IMR-90 (cell line): ENCODE data around the gene ADGRG6. TPM values are rescaled to one million over a fixed set of nuclear protein-coding genes. Genes with fewer than 3 reads are reported as not detected.

Experiments used
- ATAC-seq: fragments of 200-7000 bp; cut with Tn5 transposase; 2 replicates; pipeline ENCODE4 v1.9.1; 2020; ENCODE audit warnings: low read depth, mild to moderate bottlenecking, moderate library complexity
- BruUV-seq: library from RNA; stranded (reverse); fragments of 400-500 nt; replicated peaks from 2 replicates; lab custom pipeline; 2021; lab: Mats Ljungman, UMichigan
- CTCF ChIA-PET: fragments of 300-600 bp; formaldehyde crosslinking; extraction: SDS; loops from one replicate; lab custom pipeline; 2021; ENCODE audit warnings: antibody characterized with exemption; lab: Yijun Ruan, JAX
- POLR2A ChIA-PET: fragments of 300-600 bp; sonication (Branson Sonifier 250); formaldehyde crosslinking; loops from one replicate; lab custom pipeline; 2022; ENCODE audit warnings: antibody characterized with exemption; ENCODE audit not compliant: unreplicated experiment; lab: Charles Lee
- DNase-seq: peaks from one replicate; pipeline ENCODE4 v3.0.0; 2013
- H2AFZ ChIP-seq: replicated peaks from 2 replicates; pipeline ENCODE3; 2013; ENCODE audit warnings: low read length, mild to moderate bottlenecking; ENCODE audit not compliant: poor library complexity
- H2AK5ac ChIP-seq: 2 replicates; pipeline ENCODE4 v1.6.1; 2013; ENCODE audit warnings: low read depth, low read length, inconsistent platforms
- H2AK9ac ChIP-seq: replicated peaks from 2 replicates; pipeline ENCODE3; 2013; ENCODE audit warnings: mild to moderate bottlenecking, low read depth, low read length, moderate library complexity; ENCODE audit not compliant: poor library complexity
- H2BK120ac ChIP-seq: 2 replicates; pipeline ENCODE4 v1.6.1; 2013; ENCODE audit warnings: low read depth, low read length, inconsistent platforms
- H2BK15ac ChIP-seq: 3 replicates; pipeline ENCODE4 v1.6.1; 2013; ENCODE audit warnings: low read depth, low read length, inconsistent platforms
- H2BK20ac ChIP-seq: 2 replicates; pipeline ENCODE4 v1.6.1; 2013; ENCODE audit warnings: low read depth, mild to moderate bottlenecking, inconsistent platforms, low read length, moderate library complexity
- H2BK5ac ChIP-seq: 2 replicates; pipeline ENCODE4 v1.6.1; 2013; ENCODE audit warnings: mild to moderate bottlenecking, low read depth, low read length, inconsistent platforms; ENCODE audit not compliant: poor library complexity, severe bottlenecking
- H3K14ac ChIP-seq: replicated peaks from 2 replicates; pipeline ENCODE4 v1.6.1; 2013; ENCODE audit warnings: low read depth, low read length, inconsistent platforms
- H3K18ac ChIP-seq: 2 replicates; pipeline ENCODE4 v1.6.1; 2013; ENCODE audit warnings: low read depth, low read length, control low read depth
- H3K23ac ChIP-seq: 2 replicates; pipeline ENCODE4 v1.6.1; 2013; ENCODE audit warnings: low read depth, low read length, inconsistent platforms
- H3K27ac ChIP-seq: 2 replicates; pipeline ENCODE4 v1.5.1; 2013; ENCODE audit warnings: mild to moderate bottlenecking, control low read depth, low read length; ENCODE audit not compliant: insufficient read depth
- H3K27me3 ChIP-seq: 2 replicates; pipeline ENCODE4 v1.6.1; 2013; ENCODE audit warnings: low read length; ENCODE audit not compliant: control insufficient read depth, insufficient read depth
- H3K36me3 ChIP-seq: 2 replicates; pipeline ENCODE4 v1.6.1; 2013; ENCODE audit warnings: low read length, mixed read lengths; ENCODE audit not compliant: control insufficient read depth, insufficient read depth
- H3K4ac ChIP-seq: 2 replicates; pipeline ENCODE4 v1.6.1; 2013; ENCODE audit warnings: low read depth, low read length, inconsistent platforms
- H3K4me1 ChIP-seq: 2 replicates; pipeline ENCODE4 v1.6.1; 2013; ENCODE audit warnings: low read length, mixed read lengths; ENCODE audit not compliant: control insufficient read depth, insufficient read depth
- H3K4me2 ChIP-seq: 2 replicates; pipeline ENCODE4 v1.6.1; 2013; ENCODE audit warnings: low read depth, mild to moderate bottlenecking, control low read depth, low read length, moderate library complexity
- H3K4me3 ChIP-seq: 2 replicates; pipeline ENCODE4 v1.5.1; 2013; ENCODE audit warnings: low read depth, mild to moderate bottlenecking, control low read depth, low read length, moderate library complexity; ENCODE audit not compliant: insufficient read depth
- H3K56ac ChIP-seq: 2 replicates; pipeline ENCODE4 v1.6.1; 2013; ENCODE audit warnings: low read length, inconsistent platforms; ENCODE audit not compliant: insufficient read depth; ENCODE audit errors: extremely low read depth
- H3K79me1 ChIP-seq, 2 experiments: 2 replicates each; pipeline ENCODE4 v1.6.1; 2013; ENCODE audit warnings: low read length in 2 of 2, inconsistent platforms in 1 of 2, low read depth in 1 of 2
- H3K9ac ChIP-seq: 2 replicates; pipeline ENCODE4 v1.6.1; 2013; ENCODE audit warnings: low read depth, low read length, control low read depth
- H3K9me1 ChIP-seq: 2 replicates; pipeline ENCODE4 v1.6.1; 2013; ENCODE audit warnings: low read length, inconsistent platforms; ENCODE audit not compliant: insufficient read depth
- H3K9me3 ChIP-seq: 2 replicates; pipeline ENCODE4 v1.6.1; 2013; ENCODE audit warnings: low read length; ENCODE audit not compliant: control insufficient read depth, insufficient read depth
- H4K20me1 ChIP-seq: 2 replicates; pipeline ENCODE4 v1.6.1; 2013; ENCODE audit warnings: low read length, inconsistent platforms; ENCODE audit not compliant: insufficient read depth
- H4K5ac ChIP-seq: 2 replicates; pipeline ENCODE4 v1.6.1; 2013; ENCODE audit warnings: mild to moderate bottlenecking, low read depth, low read length, control low read depth
- H4K8ac ChIP-seq, 2 experiments: 2 replicates each; pipeline ENCODE4 v1.6.1; 2013; ENCODE audit warnings: low read depth in 2 of 2, low read length in 2 of 2, control low read depth in 1 of 2, inconsistent platforms in 1 of 2
- H4K91ac ChIP-seq: 2 replicates; pipeline ENCODE4 v1.6.1; 2013; ENCODE audit warnings: low read depth, low read length, inconsistent platforms; ENCODE audit not compliant: insufficient read depth
- CEBPB ChIP-seq: IDR thresholded peaks from 2 replicates; pipeline ENCODE4 v1.6.1; 2012; ENCODE audit warnings: low read depth, low read length, improper control_type of control experiment
- FOS ChIP-seq: fragments of 150-350 bp; IDR thresholded peaks from 2 replicates; pipeline ENCODE4 v1.6.1; 2016; ENCODE audit warnings: low read depth, low read length
- MAZ ChIP-seq: IDR thresholded peaks from 2 replicates; pipeline ENCODE4 v1.6.1; 2012; ENCODE audit warnings: low read depth, mild to moderate bottlenecking, low read length, improper control_type of control experiment, moderate library complexity, borderline replicate concordance
- RAD21 ChIP-seq: IDR thresholded peaks from 2 replicates; pipeline ENCODE4 v1.6.1; 2012; ENCODE audit warnings: low read length, improper control_type of control experiment
- SMC3 ChIP-seq: fragments of 150-350 bp; IDR thresholded peaks from 2 replicates; pipeline ENCODE4 v1.6.1; 2016; ENCODE audit warnings: low read depth, mild to moderate bottlenecking, antibody characterized with exemption, low read length, moderate library complexity
- USF2 ChIP-seq: fragments of 150-350 bp; IDR thresholded peaks from 2 replicates; pipeline ENCODE4 v1.6.1; 2017; ENCODE audit warnings: mild to moderate bottlenecking, antibody characterized with exemption, low read length, low read depth
- WGBS, 2 experiments: methylation state at CpG; one replicate each; pipeline versions ENCODE4 v1.1.5 to v1.1.7; 2013; ENCODE audit warnings: missing lambda C conversion rate in 2 of 2; ENCODE audit not compliant: insufficient read length in 1 of 2; ENCODE audit errors: extremely low coverage in 2 of 2; 5-methylcytosine and 5-hydroxymethylcytosine counted together
- dilution Hi-C: fragments of 300-500 bp; cut with HindIII; formaldehyde crosslinking; loops from one replicate; pipeline ENCODE4 v1.14.3; 2018; ENCODE audit warnings: low sequenced_read_pairs; ENCODE audit not compliant: unreplicated experiment
- in situ Hi-C: fragments of 300-500 bp; cut with MboI; formaldehyde crosslinking; loops from 3 replicates; pipeline ENCODE4 v1.14.3; 2019; ENCODE audit warnings: low sequenced_read_pairs, inconsistent platforms, mixed read lengths
- intact Hi-C: fragments of 100-400 bp; cut with micrococcal nuclease; formaldehyde crosslinking; loops from 2 replicates; pipeline ENCODE4 v1.10.0; 2022
- polyA plus RNA-seq, 3 experiments: library from polyadenylated mRNA; depleted of rRNA; stranded (reverse); fragments of >200 nt; gene quantifications; 2 replicates each; pipeline ENCODE4 v1.2.3, GENCODE V29; 2012; ENCODE audit warnings: low replicate concordance in 1 of 3
- total RNA-seq: library from RNA; depleted of rRNA; stranded (reverse); fragments of >200 nt; gene quantifications from 2 replicates; pipeline ENCODE4 v1.2.3, GENCODE V29; 2012

ADGRG6 gene
- total and polyA plus RNA-seq, 2 of the 4 experiments (the other 2 are of a cell fraction), result 10.0 to 20.3 TPM

GRCh38 chr6:142481466-142481865 is 179.7 kb downstream of the ADGRG6 start:
- no peak overlapping the region for H3K18ac ChIP-seq
- H2AK5ac ChIP-seq, result no peak overlapping the region
- H3K4me3 ChIP-seq, result no peak overlapping the region
- no peaks in the 10 kb centered on the region for H4K20me1 ChIP-seq
- H4K8ac ChIP-seq, result no peak overlapping the region
- no peak overlapping the region for H2AK9ac ChIP-seq
- no peak overlapping the region for H2BK20ac ChIP-seq
- no peaks in the 10 kb centered on the region for H3K36me3 ChIP-seq
- no peak overlapping the region for H3K56ac ChIP-seq
- H2BK120ac ChIP-seq, result no peak overlapping the region
- H3K23ac ChIP-seq, result no peak overlapping the region
- H2AFZ ChIP-seq, result no peak overlapping the region
- H3K4me2 ChIP-seq, result no peak overlapping the region
- ChIA-PET CTCF (no interaction called here), POLR2A (no interaction called here)
- no CpG with 5 or more reads among the region's 4 CpGs for WGBS, 2 experiments
- H4K5ac ChIP-seq, result no peak overlapping the region
- H3K79me1 ChIP-seq, result no peaks in the 10 kb centered on the region
- H3K14ac ChIP-seq, result no peak overlapping the region
- no peak overlapping the region for H4K91ac ChIP-seq
- H3K9ac ChIP-seq, result no peak overlapping the region
- no peaks in the 10 kb centered on the region for H3K27me3 ChIP-seq
- H2BK5ac ChIP-seq, result no peak overlapping the region
- BruUV-seq, result no TSS peak
- H2BK15ac ChIP-seq, result no peak overlapping the region
- DNase-seq, result no peak
- no peak overlapping the region for H3K4ac ChIP-seq
- ATAC-seq, result no peak
- peaks cover 7% of the 10 kb centered on the region for H3K4me1 ChIP-seq
- dilution Hi-C loops, result no loop called here
- no peaks in the 10 kb centered on the region for H3K9me3 ChIP-seq
- H3K9me1 ChIP-seq, result peaks cover 5% of the 10 kb centered on the region; the same call in 1 of the 2 replicates
- H3K27ac ChIP-seq, result no peak overlapping the region
- intact Hi-C loops, result no loop called here
- TF ChIP-seq CEBPB, result no peak
- TF ChIP-seq RAD21, result no peak
- no peak for TF ChIP-seq MAZ
- no peak for TF ChIP-seq USF2
- TF ChIP-seq SMC3, result no peak
- TF ChIP-seq FOS, result no peak
- in situ Hi-C loops, result no loop called here
